ENCODE measurements around the gene SGIP1.

GRCh38 chr1:66550243-66550642 is 16.3 kb downstream of the SGIP1 start:
- no peak for TF ChIP-seq CTCF (IDR thresholded peaks at IDR 0.05)
- TF ChIP-seq POLR2A (IDR thresholded peaks at IDR 0.05) = no peak
